BJ (cell line): ENCODE results near the gene RAD51D. TPM values are rescaled to one million over a fixed set of nuclear protein-coding genes. Genes with fewer than 3 reads are reported as not detected.
"Not testable (repeated sequence)": the region's sequence is repeated elsewhere in the genome, so short reads cannot be mapped to it uniquely, and the experiment has no call there.

Experiments used
- CTCF ChIA-PET: fragments of 350-600 bp; formaldehyde crosslinking; extraction: SDS; loops from one replicate; lab custom pipeline; 2021; ENCODE audit warnings: antibody characterized with exemption, inconsistent platforms; lab: Yijun Ruan, JAX
- POLR2A ChIA-PET: fragments of 300-600 bp; sonication (Branson Sonifier 250); formaldehyde crosslinking; extraction: SDS; loops from one replicate; lab custom pipeline; 2021; ENCODE audit warnings: antibody characterized with exemption; lab: Charles Lee
- DNase-seq: peaks from one replicate; pipeline ENCODE4 v3.0.0-alpha.2; 2011; ENCODE audit warnings: low read depth
- H3K27me3 ChIP-seq: 2 replicates; pipeline ENCODE4 v1.6.0; 2011; ENCODE audit warnings: low read length; ENCODE audit not compliant: control insufficient read depth, insufficient read depth
- H3K36me3 ChIP-seq: 2 replicates; pipeline ENCODE4 v1.5.1; 2011; ENCODE audit warnings: low read length; ENCODE audit not compliant: control insufficient read depth, insufficient read depth
- H3K4me3 ChIP-seq: 2 replicates; pipeline ENCODE4 v1.5.1; 2011; ENCODE audit warnings: low read depth, mild to moderate bottlenecking, control low read depth, low read length
- polyA plus RNA-seq: library from polyadenylated mRNA; depleted of rRNA; stranded (reverse); fragments of >200 nt; gene quantifications from 2 replicates; pipeline ENCODE4 v1.2.3, GENCODE V29; 2011
- TF ChIP-seq, protein P1 (sequence below): IDR thresholded peaks from 2 replicates; pipeline ENCODE4 v1.5.1; 2011; ENCODE audit warnings: low read depth, mild to moderate bottlenecking, control low read depth, inconsistent platforms, low read length, moderate library complexity; ENCODE audit not compliant: insufficient read depth

The RAD51D gene
- polyA plus RNA-seq, 1 experiment = 16.1 TPM

DNA sequence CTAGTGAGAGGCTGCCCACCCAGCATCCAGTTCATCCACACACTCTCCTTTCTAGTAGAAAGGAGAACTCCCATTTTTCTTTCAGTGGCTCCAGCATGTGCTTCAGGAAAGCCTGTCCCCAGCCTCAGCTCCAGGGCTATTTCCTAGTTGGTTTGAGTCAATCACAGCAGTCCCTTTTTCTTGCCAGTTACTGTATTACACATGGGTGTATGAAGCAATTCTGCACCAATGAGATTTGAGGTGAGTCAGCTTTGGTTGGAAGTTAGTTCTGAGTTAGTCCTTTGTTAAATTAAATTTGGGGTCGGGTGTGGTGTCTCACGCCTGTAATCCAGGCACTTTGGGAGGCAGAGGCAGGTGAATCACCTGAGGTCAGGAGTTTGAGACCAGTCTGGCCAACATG lies 24.8 kb downstream of the RAD51D start:
- Histone ChIP-seq H3K27me3 (no peaks in the 10 kb centered on the region), H3K4me3 (no peak overlapping the region), H3K36me3 (peaks cover 2% of the 10 kb centered on the region; the same call in 1 of the 2 replicates)
- CTCF ChIA-PET = interaction anchor here (0.8 to 1.5 kb wide), 6 partner anchors 8 to 128 kb away, joined by 3 to 6 read pairs (median 4); no protein-coding TSS in a partner anchor
- POLR2A ChIA-PET = no interaction called here
- peak; percentile 39 for DNase-seq
- TF ChIP-seq, protein P1, sequence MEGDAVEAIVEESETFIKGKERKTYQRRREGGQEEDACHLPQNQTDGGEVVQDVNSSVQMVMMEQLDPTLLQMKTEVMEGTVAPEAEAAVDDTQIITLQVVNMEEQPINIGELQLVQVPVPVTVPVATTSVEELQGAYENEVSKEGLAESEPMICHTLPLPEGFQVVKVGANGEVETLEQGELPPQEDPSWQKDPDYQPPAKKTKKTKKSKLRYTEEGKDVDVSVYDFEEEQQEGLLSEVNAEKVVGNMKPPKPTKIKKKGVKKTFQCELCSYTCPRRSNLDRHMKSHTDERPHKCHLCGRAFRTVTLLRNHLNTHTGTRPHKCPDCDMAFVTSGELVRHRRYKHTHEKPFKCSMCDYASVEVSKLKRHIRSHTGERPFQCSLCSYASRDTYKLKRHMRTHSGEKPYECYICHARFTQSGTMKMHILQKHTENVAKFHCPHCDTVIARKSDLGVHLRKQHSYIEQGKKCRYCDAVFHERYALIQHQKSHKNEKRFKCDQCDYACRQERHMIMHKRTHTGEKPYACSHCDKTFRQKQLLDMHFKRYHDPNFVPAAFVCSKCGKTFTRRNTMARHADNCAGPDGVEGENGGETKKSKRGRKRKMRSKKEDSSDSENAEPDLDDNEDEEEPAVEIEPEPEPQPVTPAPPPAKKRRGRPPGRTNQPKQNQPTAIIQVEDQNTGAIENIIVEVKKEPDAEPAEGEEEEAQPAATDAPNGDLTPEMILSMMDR = no peak

DNA sequence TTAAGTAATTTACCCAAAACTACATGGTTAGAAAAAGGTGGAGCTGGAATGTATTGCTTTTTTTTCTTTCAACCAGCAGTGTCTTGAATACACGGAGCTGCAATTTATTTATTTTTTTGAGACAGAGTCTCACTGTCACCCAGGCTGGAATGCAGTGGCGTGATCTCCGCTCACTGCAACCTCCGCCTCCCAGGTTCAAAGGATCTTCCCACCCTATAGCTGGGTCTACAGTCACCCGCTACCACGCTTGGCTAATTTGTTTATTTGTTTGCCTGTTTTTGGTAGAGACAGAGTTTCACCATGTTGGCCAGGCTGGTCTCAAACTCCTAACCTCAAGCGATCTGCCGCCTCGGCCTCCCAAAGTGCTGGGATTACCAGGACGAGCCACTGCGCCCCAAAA lies 29.0 kb downstream of the RAD51D start:
- POLR2A ChIA-PET, H3K36me3 ChIP-seq, H3K27me3 ChIP-seq, DNase-seq, H3K4me3 ChIP-seq: not testable (repeated sequence)
- CTCF ChIA-PET = interaction anchor here (1.0 to 2.6 kb wide), 5 partner anchors 10 to 670 kb away, joined by 4 to 16 read pairs (median 6); partner anchors contain the start of gene RAD51D

DNA sequence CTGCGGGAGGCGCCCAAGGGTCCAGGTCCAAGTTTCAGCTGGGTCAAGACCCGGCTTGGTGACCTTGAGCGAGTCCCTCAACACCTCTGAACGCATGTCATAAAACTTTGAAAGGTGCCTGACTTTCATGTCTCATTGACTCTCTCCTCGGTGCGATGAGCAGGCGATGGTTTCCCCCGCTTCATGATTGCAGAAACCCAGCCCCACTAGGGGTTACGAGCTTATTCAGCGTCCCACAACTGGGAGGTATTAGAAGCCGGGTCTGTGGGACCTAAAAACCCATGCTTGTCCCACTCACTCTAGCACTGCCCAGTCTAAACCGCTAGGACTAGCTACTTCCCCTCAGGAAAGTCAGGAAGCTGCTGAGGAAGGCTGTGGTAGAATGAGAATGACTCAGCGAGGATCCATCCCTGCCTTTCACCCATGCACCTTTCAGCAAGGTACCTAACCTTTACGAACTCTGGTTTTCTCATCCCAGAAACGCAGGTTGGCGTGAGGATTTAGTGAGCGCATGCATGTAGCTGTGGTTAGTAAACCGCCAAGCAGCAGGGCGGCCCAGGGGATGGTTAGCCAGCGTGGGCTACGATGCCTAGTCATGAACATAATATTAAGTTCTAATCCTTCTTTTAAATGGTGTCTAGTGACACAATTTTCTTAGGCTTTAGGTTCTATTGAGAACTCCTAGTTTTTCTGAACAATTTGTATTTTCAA lies 29.9 kb downstream of the RAD51D start:
- no peak for DNase-seq
- TF ChIP-seq, protein P1 = no peak
- POLR2A ChIA-PET = interaction anchor here (0.6 kb wide), 1 partner anchor 38 kb away, joined by 3 read pairs; no protein-coding TSS in a partner anchor
- H3K4me3 ChIP-seq = peak overlapping the region; percentile 31
- no peaks in the 10 kb centered on the region for H3K27me3 ChIP-seq
- CTCF ChIA-PET = interaction anchor here (0.6 to 2.6 kb wide), 21 partner anchors 9 to 1450 kb away, joined by 3 to 16 read pairs (median 4); partner anchors contain the start of genes LIG3 and RAD51D
- no peaks in the 10 kb centered on the region for H3K36me3 ChIP-seq

DNA sequence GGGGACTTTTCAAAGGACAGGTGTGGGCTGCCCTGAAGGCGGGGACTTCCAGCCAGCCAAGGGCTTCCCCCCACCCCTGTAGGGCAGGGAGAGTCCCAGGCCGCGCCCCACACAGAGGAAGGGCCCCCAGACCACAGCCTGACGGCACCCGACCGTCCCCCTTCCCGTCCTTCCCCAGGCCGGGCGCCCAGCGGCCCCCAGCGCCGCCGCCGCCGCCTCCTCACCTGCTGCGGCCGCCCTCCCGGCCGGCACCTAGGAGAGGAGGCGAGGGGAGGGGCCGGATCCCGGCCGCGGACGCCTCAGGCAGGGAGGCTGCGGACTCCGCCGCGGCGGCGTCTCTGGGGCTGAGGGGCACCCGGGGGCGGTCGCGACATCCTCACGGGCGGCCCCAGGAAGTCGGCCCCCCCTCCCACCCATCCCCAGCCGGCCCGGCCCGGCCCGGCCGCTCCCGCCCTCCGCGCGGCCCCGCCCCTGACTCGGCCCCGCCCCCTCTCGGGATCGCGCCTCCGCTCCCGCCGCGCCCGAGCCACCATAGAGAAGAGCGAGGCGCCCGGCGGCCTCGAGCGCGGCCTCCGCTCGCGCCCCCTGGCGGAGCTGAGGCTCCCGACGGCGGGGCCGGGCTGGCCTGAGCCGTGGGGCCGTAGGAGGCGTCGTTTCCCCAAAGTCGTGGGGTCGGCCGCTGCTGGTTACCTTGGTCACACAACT lies 30.6 kb downstream of the RAD51D start:
- Histone ChIP-seq H3K4me3 (peak overlapping the region; percentile 85), H3K36me3 (no peaks in the 10 kb centered on the region), H3K27me3 (no peaks in the 10 kb centered on the region)
- TF ChIP-seq, protein P1 = peak; percentile 59
- ChIA-PET POLR2A (interaction anchor here (0.6 kb wide), 1 partner anchor 38 kb away, joined by 3 read pairs; no protein-coding TSS in a partner anchor), CTCF (interaction anchor here (0.6 to 2.6 kb wide), 19 partner anchors 10 to 1450 kb away, joined by 3 to 16 read pairs (median 4); partner anchors contain the start of genes LIG3 and RAD51D)
- no peak for DNase-seq

DNA sequence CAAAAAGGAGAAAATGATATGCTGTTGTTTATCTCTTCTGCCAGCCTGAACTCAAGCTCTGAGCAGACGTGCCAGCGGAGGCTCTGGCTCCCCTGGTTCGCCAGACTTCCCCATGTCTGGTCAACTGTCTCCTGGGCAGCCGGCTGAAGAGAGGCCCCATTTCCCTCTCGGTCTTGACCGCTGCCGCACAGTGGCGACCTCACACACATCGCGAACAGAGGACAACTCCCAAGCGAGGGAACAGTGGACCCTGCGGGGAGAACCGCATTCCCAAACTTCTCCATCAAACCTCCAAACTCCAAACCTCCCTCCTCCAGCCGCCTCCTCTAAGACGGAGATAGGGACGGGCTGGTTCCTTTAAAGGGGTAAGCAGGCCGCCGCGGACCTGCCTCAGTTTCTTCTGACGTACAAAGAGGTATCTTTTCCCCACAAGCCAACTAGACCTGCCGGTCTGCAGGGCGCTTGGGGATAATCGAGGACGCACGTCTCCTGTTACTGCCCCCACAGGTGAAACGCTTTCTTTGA lies 31.2 kb downstream of the RAD51D start:
- Histone ChIP-seq H3K27me3 (no peaks in the 10 kb centered on the region), H3K4me3 (peak overlapping the region; percentile 85), H3K36me3 (no peaks in the 10 kb centered on the region)
- POLR2A ChIA-PET = no interaction called here
- TF ChIP-seq, protein P1 = no peak
- CTCF ChIA-PET = no interaction called here
- DNase-seq = no peak
